ENCODE results near the gene RNU7-1. TPM values are rescaled to one million over a fixed set of nuclear protein-coding genes. Genes with fewer than 3 reads are reported as not detected.

RNU7-1 gene
- total and polyA plus RNA-seq, 10 donors: not detected

- H3K27me3 ChIP-seq (replicated peaks in 1 of 7): no peaks in the 10 kb centered on the region
- H3K36me3 ChIP-seq: peaks cover 0 to 30% (median 0%) of the 10 kb centered on the region in 6 donors
- peak overlapping the region; percentile 4 to 99 (median 93) for H3K27ac ChIP-seq
- intact Hi-C loops (cut with DNase I; ENCODE audit: low total_unique reads): loop anchor here (10.0 kb wide), 1 partner anchor 166 kb away; no protein-coding TSS in a partner anchor
- no peaks in the 10 kb centered on the region for H3K9me3 ChIP-seq
- DNase-seq: peak; percentile 79
- TF ChIP-seq CTCF (IDR thresholded peaks at IDR 0.05 in 8 of 11, conservative IDR thresholded peaks at IDR 0.05 in 3 of 11) (peak in 6 of 11 experiments; percentile 13 to 44 (median 22)), POLR2AphosphoS5 (IDR thresholded peaks at IDR 0.05) (peak; percentile 55 to 65 (median 60)), POLR2A (IDR thresholded peaks at IDR 0.05) (no peak)
- H3K4me1 ChIP-seq: peaks cover 47 to 92% (median 83%) of the 10 kb centered on the region in 6 donors
- peak overlapping the region in 2 of 8 donors; percentile 10 to 44 for H3K4me3 ChIP-seq
- 49 to 60% (median 56%) methylated on average over 15 of the region's 15 CpGs for WGBS, 5 donors
These were observed 5.4 kb downstream of the RNU7-1 start for GRCh38 chr12:6948873-6949594.

DNA sequence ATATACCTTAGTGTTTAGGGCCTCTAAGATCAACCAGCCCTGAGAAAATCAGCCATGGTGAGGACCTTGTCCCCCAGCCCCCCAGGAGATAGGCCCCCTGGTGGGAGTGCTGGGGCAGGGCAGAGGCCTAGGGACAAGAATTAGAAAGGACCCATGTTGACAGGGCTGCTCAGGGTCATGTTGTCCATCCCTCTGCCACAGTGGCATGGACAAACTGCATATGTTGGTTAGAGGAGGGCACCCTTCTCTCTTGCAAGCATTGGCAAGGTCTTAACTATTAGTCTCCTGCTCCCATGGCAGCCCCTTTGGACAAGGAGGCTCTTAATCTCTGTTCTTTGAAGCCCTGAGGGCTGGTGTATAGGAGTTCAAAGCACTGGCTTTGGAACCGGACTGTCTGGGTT is 6.8 kb downstream of the RNU7-1 start:
- DNase-seq: peak; percentile 70
- Histone ChIP-seq H3K4me3 (peak overlapping the region in 5 of 8 donors; percentile 70 to 98 (median 89)), H3K36me3 (peaks cover 0 to 43% (median 9%) of the 10 kb centered on the region in 6 donors), H3K27me3 (replicated peaks in 1 of 7) (no peaks in the 10 kb centered on the region), H3K9me3 (no peaks in the 10 kb centered on the region), H3K4me1 (peaks cover 52 to 92% (median 84%) of the 10 kb centered on the region in 6 donors), H3K27ac (peak overlapping the region; percentile 87 to 99 (median 96))
- 14 to 49% (median 45%) methylated on average over 1 of the region's 1 CpG; no CpG with 5 or more reads in 1 of the 5 donors for WGBS, 5 donors
- intact Hi-C loops (cut with DNase I; ENCODE audit: low total_unique reads): no loop called here
- TF ChIP-seq POLR2AphosphoS5 (IDR thresholded peaks at IDR 0.05) (no peak), CTCF (IDR thresholded peaks at IDR 0.05 in 8 of 11, conservative IDR thresholded peaks at IDR 0.05 in 3 of 11) (peak in 4 of 11 experiments; percentile 15 to 54 (median 32)), POLR2A (IDR thresholded peaks at IDR 0.05) (no peak)

GRCh38 chr12:6950811-6951540 is 7.4 kb downstream of the RNU7-1 start, which contains the start of gene PTPN6:
PTPN6 (plus strand) TSS chr12:6951356; CDS start chr12:6951513, 157 bp downstream.
- Histone ChIP-seq H3K36me3 (peaks cover 0 to 43% (median 14%) of the 10 kb centered on the region in 6 donors), H3K4me3 (peak within 1 kb of the TSS; percentile 64 to 98 (median 89)), H3K9me3 (no peaks in the 10 kb centered on the region), H3K27ac (peak within 1 kb of the TSS; percentile 87 to 99 (median 96)), H3K4me1 (peaks cover 51 to 92% (median 84%) of the 10 kb centered on the region in 6 donors), H3K27me3 (replicated peaks in 1 of 7) (no peaks in the 10 kb centered on the region)
- DNase-seq: peak; percentile 99
- intact Hi-C loops (cut with DNase I; ENCODE audit: low total_unique reads): no loop called here
- peak in 3 of 11 experiments; percentile 8 to 19 (median 14) for TF ChIP-seq CTCF (IDR thresholded peaks at IDR 0.05 in 8 of 11, conservative IDR thresholded peaks at IDR 0.05 in 3 of 11)
- TF ChIP-seq POLR2AphosphoS5 (IDR thresholded peaks at IDR 0.05): peak; percentile 94 to 98 (median 97)
- TF ChIP-seq POLR2A (IDR thresholded peaks at IDR 0.05): peak in 2 of 3 donors; percentile 55 to 77
- WGBS, 5 donors: 11 to 45% (median 22%) methylated on average over 22 to 25 of the region's 25 CpGs

Measured in spleen (tissue), 11 donors.